HG02623 (cell line): ENCODE results near the gene CHST11.

Source experiments
- ATAC-seq: cut with Tn5 transposase; IDR thresholded peaks from one replicate; pipeline ENCODE4 v1.9.1; 2021; ENCODE audit warnings: moderate library complexity; ENCODE audit not compliant: unreplicated experiment

CHST11 gene

DNA sequence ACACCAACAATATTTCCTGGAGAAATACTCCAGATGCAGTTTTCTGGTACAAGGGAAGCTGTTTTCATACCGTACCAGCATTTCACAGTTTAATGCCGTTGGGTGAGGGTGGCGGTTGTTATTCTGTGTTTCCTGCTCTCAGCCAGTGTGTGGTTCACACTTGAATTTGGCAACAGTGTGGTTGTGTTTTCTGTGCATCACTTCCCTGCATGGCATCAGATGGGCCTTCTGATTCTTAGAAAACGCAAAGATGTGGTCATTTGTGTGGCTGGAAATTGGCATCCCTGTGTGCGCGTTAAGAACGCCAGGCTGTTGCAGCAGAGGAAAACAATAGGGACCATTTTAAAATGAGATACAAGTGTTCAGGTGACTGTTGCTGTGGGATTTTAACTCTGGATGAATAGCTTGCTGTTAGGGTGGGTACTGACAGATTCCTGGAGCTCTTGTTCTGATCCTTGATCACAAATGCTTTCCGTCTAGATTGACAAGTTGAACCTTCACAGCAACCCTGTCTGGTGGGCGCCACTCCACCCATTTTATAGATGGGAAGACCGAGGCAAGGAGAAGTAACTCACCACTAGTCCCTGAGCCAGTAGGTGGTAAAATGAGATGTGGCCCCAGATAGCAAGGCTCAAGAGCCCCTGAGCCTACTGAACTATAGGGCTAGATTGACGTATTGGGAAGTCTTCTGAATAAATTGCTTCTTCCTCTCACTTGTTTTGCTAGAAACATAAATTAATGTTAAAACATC lies 231.2 kb downstream of the CHST11 start:
- ATAC-seq = no peak

DNA sequence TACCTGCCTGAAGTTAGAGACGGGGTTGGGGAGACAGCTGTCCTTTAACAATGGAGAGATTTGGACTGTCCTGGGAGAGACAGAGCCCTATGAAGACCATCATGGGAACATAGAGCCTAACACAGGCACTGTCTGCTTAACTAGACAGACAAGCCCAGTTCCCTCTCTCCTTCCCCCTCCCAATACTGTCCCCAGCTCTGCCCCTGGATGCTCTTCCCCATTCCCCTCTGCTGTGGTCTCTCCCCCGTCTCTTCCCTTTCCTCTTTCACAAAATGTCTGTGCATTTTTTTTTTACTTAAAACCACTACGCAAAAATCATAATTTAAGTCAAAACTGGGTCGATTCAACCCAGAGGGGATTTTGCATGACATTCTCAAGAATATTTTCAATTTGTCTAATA lies 232.9 kb downstream of the CHST11 start:
- no peak for ATAC-seq

DNA sequence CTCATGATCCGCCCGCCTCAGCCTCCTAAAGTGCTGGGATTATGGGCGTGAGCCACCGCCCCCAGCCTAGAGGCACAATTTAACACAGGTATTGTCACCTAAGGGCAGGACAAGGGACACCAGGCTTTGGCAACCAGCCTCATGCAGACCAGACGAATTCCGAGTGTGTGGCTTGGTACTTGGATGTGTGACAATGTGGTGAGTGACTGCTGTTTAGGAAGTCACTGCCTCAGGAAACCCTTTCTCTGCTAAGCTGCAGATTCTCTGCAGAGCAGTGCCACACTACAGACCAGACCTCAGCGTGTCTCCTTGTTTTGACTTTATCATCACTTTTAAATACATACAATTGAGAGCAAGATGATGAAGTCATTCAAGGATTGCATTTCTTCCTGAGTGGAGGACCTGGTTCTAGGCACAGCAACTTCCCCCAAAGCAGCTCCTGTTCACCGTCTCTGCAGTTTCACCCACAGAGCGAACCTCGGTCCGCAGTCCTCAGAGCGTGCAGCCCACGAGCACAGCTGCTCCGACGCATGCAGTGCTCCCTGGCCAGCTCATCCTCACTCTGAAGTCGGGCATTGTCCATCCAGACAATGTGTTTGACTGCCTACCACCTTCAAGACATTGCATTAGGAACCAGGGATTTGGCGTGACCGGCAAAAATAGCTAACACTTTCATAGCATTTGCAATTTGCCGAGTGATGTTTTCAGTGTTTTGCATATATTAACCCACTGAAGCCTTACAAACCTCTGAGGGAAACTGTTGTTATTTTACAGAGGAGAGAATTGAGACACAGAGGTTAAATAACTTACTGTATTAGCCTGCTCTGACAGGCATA lies 235.2 kb downstream of the CHST11 start:
- ATAC-seq = no peak

DNA sequence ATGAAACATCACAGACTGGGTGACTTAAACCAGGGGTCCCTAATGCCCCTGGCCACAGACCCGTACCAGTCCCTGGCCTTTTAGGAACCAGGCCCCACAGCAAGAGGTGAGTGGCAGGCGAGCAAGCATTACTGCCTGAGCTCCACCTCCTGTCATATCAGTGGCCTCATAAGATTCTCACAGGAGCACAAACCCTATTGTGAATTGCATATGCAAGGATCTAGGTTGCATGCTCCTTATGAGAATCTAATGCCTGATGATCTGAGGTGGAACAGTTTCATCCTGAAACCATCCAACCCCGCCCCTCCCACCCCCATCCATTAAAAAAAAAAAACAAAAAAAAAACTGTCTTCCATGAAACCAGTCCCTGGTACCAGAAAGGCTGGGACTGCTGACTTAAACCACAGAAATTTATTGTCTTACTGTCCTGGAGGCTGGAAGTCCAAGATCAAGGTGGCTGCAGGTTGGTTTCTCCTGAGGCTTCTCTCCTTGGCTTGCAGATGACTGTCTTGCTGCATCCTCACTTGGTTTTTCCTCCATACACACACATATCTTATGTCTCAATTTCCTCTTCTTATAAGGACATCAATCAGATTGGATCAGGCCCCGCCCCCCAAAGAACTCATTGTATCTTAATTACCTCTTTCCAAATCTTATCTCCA lies 235.9 kb downstream of the CHST11 start:
- ATAC-seq = no peak

DNA sequence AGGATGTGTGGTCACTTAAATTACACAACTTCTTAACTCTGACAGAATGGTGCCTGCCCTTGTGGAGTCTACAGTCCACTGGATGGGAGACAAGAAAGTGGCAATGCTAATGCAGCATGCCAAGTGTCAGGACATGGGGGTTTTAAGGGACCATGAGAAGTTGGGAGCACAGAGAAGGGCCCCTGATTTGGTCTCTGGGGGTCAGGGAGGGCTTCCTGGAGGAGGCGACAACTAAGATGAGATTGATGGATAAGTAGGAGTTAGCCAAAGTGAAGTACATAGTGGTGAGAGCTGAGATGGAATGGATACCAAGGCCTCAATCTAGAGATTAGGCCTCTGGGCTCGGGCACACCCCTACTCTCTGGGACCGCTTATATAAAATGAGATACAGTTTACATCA lies 236.7 kb downstream of the CHST11 start:
- no peak for ATAC-seq

DNA sequence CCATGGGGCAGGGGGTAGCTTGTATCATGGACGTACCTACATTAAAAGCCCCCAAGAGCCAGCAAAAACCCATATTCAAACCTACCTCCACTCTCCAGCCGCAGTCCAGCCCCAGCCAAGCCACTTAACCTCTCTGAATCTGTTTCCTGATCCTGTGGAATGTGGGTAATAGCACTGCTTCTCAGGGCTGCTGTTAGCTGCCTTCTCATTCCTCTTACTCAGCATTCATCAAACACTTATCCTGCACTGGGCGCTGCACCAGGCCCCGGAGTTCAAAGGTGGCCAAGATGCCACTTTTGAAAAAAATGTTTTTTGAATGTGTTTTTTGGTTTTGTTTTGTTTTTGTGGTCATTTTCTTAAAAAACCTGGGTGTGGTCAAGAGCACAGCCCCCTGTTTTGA lies 237.4 kb downstream of the CHST11 start:
- no peak for ATAC-seq

DNA sequence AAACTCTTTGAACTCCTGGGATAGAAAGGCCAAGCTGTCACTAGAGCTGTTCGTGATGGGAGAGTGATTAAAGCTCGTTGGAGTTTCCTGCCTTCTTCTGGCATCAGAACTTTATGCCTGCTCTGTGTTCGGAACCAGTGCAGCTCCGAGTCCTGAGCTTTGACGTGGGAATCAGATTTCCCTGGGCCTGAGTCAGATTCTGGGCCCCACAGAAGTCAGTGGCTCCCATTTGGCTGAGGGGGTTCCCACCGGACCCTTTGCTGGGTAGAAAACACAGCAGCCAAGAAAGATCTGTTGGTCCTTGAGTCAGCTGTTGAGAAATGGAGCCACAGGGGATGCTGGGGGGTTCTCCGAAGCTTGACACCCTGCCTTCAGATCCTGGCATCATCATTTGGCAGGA lies 238.0 kb downstream of the CHST11 start:
- ATAC-seq = no peak

DNA sequence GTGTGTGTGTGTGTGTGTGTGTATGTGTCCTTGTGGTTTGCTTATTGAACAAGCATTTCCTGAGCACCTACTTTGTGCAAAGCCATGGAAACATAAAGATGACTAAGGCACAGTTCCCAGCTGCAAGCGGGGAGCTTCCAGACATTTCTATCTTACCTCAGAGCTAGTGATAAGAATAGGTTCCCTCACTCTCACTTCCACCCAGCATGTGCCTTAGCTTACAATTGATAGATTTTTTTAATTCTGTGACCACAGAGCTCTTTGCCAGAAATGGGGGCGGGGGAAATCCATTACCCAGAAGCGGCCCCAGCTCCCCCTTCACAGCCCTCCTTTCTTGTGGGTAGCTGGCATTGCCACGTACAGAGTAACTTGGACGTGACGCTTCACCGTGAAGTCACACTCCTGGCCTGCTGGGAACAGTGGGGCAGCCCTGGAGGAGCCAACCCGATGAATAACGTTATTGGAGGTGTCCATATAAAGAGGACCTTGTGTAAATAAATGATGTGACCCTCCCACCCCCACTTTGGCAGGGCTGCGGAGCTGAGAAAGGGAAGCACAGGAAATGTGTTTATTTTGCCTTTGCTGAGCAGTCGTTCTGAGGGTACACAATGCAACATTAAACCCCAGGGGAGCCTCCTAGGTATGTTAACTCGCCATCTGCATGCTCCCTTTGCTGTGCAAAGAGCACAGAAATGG lies 238.9 kb downstream of the CHST11 start:
- peak; percentile 37 for ATAC-seq

DNA sequence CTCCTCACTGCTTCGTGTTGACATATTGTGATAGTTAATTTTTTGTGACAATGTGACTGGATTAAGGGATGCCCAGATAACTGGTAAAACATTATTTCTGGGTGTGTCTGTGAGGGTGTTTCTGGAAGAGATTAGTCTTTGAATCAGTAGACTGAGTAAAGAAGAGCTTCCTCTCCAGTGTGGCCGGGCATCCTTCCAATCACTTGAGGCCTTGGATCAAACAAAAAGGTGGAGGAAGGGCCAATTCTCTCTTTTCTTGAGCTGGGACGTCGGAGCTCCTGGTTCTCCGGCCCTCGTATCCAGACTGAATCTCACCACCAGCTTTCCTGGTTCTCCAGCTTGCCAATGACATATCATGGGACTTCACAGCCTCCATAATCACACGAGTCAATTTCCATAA lies 240.4 kb downstream of the CHST11 start:
- ATAC-seq = no peak

DNA sequence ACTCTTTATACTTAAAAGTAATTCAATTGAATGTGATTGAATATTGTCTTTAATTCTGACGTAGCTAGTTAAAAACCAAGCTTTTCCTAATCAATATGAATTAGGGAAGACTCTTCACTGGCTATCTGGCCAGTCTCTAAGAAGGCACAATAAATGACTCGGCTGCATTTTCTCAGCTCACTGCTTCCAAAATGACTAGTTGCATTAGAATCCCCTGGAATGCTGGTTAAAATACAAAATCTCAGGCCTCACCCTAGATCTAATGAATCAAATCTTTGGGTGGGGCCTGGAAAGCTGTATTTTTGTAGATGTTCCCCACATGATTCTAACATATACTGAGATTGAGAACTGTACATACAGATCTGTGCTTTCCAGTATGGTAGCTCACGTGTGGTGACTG lies 242.1 kb downstream of the CHST11 start:
- no peak for ATAC-seq

DNA sequence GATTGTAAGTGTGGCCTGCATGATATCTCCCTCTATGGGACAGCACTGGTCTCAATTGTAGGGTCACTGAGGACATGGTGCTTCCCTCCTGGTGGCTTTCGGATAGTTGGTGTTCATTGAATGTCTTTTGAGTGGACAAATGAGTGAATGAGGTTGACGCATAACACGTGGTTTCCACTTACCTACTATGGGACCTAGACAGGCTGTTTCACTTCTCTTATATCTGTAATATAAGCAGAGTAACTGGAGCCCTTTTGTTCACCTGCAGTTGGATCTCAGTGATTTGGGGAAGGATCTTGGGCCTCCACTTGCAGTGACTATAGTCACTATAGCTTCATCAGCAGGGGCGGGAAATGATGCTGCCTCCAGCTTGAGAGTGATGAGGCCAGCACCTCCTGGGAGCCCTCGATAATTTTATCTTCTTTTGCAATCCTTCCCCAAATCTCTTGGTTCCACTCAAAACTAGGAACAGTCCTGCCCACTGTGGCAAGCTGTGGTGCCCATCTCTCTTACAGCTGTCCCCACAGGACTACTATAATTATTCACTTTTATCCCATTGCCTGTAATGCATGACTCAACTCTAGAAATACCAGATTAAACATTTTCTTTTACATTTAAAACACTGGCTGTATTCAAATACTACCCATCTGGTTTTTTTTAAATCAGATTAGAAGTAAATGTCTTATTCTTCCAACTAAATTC lies 242.9 kb downstream of the CHST11 start:
- ATAC-seq = peak; percentile 43

DNA sequence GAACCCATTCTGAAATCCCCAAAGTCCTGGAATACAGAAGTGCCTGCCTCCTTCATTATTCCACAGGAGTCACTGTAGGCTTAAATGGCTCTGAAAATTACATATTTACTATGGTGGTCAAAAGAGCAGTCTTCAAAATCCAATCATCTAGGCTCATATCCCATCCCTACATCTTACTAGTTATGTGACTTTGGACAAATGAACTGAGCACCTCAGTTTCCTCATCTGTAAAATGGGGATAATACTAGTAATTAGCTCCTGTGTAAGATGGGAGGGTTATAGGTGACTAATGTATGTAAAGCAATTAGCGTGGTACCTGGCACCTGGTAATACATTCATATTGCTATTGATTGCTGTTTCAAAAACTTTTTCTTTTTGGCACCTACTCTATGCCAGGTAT lies 243.6 kb downstream of the CHST11 start:
- no peak for ATAC-seq

DNA sequence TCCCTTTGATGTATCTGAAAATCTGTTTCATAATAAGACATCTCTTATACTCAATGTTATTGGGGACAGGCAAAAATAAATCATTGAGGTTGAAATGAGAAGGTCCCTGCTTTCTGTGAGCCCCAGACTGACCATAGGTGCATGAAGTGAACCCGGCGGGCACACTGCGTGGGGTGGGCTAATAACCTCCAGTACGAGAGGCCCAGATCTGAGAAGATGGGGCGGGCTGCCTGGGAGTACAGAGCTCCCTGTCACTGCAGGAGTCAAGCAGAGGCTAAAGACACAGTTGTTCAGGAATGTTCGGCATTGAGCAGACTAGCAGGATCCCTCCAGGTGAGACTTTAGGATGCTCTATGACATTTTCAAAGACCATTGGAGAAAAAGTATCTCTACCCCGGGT lies 244.6 kb downstream of the CHST11 start:
- no peak for ATAC-seq

DNA sequence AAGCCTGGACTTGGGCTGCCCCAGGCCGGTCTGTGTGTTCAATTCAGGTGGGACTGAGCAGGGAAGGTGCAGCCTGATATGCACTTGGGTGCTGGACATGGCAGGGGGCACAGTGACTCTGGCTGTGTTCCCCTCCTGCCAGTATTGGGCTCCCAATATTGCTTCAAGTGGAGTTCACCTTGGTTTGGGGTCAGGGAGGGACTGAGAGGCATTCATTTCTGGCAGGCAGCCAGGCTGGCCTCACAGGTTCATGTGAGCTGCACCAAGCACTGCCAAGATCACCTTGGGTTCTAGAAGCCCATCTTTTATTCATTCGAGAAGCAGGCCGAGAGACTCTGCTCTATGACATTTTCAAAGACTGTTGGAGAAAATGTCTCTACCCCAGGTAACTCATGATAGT lies 245.0 kb downstream of the CHST11 start:
- ATAC-seq = no peak

DNA sequence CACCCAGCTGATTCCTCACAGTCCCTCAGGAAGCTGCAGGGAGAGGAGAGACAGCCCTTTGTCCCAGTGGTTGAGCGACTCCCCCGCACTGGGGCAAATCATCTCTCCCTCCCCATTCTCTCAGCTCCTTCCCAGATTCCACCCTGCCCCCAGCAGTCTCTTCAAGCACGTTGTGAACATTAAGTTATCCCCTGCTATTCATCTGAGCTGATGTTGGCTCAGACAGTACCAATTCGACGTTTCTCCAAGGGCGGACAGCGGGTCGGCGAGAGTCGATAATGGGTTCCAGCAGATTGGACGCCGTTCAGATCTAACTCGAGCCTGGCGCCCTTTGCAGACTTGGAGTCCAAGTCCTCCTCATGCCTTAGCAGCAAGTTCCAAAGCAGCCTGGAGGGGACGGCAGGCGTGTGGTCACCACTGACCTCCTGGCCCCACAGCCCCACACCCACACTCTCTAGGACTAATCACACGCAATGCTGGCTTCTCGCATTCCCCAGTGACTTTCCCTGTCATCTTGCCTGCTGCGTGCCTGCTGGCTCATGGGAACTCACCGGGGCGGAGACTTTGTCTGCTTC lies 245.9 kb downstream of the CHST11 start:
- ATAC-seq = no peak

DNA sequence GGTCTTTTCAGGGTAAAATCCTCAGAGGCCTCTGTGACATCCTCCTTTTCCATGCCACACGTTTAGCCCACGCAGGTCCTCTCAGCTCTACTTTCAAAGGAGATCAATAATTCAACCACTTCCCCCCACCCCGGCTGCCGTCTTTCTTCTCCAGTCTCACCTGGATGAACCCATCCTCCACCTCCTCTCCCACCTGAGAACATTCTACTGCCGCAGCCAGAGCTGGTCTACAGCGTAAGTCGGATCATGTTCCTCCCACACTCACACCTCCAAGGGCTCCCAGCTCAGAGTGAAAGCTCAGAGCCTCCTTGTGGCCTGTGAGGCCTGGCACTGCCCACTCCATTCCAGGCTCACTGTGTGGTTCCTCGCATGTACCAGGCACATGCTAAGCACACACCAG lies 246.6 kb downstream of the CHST11 start:
- no peak for ATAC-seq

DNA sequence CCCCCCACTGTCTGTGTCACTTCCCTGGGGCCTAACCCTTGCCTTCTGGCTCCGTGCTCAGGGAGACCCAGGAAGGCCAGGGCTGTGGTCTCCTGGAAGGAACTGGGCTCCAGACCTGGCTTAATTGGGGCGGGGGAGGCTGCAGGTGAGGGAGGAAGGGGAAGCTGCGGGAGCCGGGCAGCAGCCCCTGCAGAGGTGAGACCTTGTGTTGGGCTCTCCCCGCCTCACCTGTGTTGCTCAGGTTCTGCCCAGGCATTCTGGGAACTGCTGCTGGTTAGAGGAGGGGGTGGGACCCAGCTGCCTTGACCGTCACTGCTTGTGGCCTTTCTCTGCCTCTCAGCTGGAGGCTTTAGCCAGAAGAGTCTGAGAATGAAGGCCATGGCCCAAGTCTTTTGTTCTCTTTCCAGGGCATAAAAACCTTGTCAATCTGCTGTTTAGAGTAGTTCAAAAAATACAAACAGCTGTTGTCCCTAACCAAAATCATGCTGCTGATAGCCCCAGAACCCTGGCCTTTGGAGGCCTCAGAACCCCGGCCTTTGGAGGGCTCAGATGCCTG lies 247.6 kb downstream of the CHST11 start:
- no peak for ATAC-seq

DNA sequence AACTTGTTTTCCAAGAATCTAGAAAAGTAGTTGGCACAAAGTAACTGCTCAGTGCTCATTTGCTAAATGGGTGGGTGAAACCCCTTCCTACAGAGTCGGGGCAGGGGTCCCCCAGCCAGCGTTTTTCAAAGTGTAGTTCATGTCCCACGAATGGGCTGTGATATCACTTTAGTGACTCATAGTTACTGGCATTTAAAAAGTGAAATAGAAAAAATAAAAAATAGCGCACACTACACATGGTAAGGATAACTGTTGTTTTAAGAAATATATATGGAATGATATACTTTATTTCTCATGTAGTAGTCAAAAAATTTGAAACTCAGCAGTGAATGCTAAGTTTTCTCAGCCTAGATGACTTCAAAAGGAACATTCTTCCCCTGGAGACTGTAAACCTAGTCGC lies 250.4 kb downstream of the CHST11 start:
- no peak for ATAC-seq

DNA sequence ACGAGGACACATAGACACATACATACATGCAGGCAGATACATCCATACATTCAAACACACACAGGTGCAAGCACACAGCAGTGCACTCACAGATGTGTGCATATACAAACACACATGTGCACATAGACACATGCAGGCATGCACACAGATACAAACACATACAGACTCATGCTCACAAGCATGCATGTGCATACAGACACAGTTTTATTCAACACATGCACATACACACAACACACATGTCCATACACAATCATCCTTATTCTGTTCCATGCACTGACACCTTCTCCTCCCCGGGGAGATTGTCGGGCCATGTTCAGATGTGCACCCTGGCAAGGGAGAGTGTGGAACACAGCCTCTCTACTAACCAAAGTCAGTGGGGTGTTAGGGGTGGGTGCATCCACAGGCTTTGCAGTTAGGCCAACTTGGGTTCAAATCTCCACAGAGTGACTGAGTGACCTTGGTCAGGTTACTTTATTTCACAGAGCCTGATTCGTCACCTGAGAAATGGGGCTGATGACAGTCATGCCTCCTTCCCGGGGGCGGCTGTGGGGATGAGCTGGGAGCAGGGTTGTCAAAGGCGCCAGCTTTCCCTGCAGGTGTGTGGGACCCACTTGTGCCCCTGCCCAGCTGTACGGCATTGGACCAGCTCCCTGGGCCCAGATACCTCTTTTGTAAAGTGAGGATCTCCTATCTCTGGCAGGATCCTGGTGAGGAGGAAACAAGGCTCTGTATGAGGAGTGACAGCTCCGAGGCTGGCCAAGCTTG lies 251.2 kb downstream of the CHST11 start:
- no peak for ATAC-seq
